Epithelial cell of esophagus (primary cell): ENCODE data around the gene MFAP5.

Experiments
- DNase-seq: peaks from one replicate; pipeline ENCODE4 v3.0.0; 2010; ENCODE audit warnings: low read depth
- H3K4me3 ChIP-seq: 2 replicates; pipeline ENCODE4 v1.5.1; 2011; ENCODE audit warnings: mild to moderate bottlenecking, low read length, control low read depth
- TF ChIP-seq, protein P1 (sequence below): IDR thresholded peaks from 2 replicates; pipeline ENCODE4 v1.5.1; 2011; ENCODE audit warnings: low read depth, mild to moderate bottlenecking, low read length, control low read depth, inconsistent platforms; ENCODE audit not compliant: insufficient read depth; ENCODE audit errors: missing control alignments

MFAP5 gene

DNA sequence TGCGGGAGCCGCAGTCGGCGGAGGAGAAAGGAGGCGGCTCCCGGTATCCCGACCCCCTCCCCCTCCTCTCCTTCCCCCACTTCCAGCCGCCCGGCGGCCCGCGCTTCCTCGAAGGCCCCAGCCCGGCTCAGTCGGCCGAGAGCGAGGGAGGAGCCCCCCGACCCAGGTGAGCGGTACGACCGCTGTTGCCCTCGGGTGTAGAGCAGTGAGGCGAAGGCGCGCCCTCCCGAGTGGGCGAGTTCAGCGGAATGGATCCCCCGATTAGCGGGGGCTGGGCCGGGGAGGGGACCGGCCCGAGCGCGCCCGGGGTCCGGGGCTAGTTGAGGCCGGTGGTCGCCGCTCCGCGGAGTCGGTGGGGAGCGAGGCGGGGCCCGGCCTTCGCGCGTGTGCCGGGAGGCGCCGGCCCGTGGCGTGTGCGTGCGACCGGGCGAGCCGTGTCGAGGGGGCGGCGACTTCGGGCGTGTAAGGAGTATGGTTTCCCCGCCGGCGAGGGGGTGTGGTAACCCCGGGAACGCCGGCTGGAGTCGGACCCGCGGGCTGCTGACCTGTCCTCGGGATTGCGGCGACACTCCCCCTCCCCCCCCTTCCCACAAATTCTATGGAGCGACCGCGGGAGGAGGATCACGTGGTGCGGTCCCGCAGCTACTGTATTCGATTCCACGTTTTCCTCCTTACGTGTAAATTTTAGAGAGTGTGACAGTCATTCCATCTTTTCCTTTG, 35.7 kb upstream of the MFAP5 start:
- peak overlapping the region; percentile 77 for H3K4me3 ChIP-seq
- DNase-seq: peak; percentile 47
- TF ChIP-seq, protein P1, sequence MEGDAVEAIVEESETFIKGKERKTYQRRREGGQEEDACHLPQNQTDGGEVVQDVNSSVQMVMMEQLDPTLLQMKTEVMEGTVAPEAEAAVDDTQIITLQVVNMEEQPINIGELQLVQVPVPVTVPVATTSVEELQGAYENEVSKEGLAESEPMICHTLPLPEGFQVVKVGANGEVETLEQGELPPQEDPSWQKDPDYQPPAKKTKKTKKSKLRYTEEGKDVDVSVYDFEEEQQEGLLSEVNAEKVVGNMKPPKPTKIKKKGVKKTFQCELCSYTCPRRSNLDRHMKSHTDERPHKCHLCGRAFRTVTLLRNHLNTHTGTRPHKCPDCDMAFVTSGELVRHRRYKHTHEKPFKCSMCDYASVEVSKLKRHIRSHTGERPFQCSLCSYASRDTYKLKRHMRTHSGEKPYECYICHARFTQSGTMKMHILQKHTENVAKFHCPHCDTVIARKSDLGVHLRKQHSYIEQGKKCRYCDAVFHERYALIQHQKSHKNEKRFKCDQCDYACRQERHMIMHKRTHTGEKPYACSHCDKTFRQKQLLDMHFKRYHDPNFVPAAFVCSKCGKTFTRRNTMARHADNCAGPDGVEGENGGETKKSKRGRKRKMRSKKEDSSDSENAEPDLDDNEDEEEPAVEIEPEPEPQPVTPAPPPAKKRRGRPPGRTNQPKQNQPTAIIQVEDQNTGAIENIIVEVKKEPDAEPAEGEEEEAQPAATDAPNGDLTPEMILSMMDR: no peak

DNA sequence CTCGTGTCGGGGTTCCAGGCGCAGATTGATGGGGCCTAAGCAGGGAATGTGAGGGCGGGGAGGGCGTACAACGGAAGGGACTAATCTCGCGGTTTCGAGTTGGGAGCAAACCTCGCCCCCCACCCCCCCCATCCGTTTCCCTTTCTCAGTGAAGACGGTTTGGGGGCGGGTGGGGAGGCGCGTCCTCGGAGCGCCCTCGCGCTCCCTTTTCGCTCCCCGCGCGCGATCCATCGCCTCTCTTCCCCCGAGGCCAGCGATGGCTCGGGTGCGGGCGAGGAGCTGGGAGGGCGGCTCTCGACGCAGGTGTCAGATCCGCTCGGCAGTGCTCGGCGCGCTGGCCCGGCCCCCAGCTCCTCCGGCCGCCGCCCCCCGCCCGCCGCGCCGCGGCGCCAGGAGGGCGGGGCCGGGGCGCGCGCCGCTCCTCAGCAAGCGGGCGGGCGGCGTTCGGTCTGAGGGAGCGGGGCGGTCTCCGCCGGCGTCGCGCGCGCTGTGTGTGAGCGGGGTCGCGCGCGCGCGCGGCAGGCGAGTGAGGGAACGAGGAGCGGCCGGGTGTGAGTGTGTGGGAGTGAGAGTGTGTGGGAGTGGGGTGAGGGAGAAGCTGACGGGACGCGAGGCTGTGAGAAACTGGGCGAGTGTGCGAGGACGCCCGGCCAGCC, 35.0 kb upstream of the MFAP5 start, which contains the start of gene RIMKLB:
Gene RIMKLB (plus strand): TSS at position 516 of the 656 bp plus-strand sequence. CDS start 15,876 bp downstream, outside the sequence.
- TF ChIP-seq, protein P1: no peak
- peak; percentile 79 for DNase-seq
- peak within 1 kb of the TSS; percentile 77 for H3K4me3 ChIP-seq

DNA sequence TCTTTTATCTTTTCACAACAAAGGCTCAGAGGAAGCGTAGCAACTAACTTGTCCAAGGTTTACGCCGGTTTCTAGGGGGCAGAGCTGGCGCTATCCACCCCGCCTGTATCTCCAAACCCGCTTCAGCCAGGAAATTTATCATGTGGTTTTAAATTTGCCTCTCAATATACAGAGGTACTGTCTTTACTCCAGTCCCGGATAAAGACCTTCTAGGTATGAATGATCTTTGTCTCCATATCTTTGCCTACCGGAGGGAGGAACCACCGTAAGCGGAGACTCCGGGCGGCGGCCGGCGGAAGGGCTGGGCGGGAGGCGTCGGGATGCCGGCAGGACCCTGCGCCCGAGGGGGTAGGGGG, 34.5 kb upstream of the MFAP5 start:
- peak; percentile 36 for DNase-seq
- TF ChIP-seq, protein P1: no peak
- H3K4me3 ChIP-seq: peak overlapping the region; percentile 58

DNA sequence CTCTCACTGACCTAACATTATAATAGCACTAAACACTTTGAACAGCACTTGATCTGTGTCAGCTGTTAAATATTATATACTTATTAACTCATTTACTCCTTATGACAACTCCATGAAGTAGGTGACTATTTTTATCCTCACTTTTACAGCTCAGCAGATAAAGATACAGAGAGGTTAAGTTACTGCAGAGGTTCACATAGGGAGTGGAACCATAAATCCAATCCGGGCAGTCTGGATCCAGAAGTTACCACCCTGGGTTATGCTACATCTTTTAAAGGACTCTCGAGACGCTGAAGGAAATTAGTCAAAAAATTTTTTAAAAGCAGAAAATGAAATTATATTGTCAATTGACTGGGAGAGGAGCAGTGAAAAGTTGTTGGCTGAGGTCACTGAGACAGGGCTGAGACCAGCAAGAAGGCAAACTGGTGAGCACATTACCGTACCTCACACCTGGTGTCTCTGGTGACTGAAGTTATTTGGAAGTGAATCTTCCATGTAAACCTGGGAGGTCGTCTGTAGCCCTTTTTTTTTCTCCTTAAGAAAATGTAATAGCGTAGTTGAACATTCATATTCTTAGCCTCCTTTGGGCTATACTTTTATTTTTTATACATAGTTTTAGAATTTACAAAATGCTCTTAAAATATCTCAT, 33.9 kb upstream of the MFAP5 start:
- peak overlapping the region; percentile 58 for H3K4me3 ChIP-seq
- DNase-seq: no peak
- TF ChIP-seq, protein P1: no peak

DNA sequence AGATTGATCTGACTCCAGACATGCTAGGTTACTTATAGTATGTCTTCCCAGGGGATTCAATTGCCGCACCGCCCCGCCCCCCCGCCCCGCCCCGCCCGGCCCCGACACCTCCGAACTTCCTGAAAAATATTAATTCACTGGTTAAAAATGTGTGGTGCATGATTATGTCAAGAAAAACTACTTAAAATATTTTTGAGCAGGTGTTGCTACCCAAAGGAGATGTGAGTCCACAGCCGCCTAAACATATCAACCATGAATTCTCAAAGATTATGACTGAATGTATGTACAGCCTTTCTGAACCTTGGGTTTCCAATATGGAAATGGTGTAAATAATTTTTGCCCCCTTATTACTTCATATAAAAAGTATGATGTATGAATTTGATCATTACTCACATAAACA, 32.5 kb upstream of the MFAP5 start:
- TF ChIP-seq, protein P1: no peak
- no peak overlapping the region for H3K4me3 ChIP-seq

DNA sequence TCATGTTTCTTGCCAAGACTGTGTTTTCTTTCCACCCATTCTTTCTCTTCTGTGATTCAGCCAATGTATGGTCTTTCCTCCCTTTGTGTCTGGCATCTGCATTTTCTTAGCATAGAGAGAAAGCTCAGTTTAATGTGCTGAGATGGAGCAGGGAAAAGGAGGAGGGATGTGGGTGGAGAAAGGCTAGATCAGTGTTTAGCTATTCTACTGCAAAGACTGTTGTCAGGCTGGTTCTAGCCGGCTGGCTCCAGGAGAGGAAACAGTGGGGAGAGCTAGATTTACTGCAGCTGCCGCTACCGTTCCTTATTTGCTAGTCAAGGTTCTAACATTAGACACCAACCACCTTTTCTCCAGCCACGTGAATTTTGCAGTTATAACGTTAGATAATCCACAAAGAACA, 29.9 kb upstream of the MFAP5 start:
- H3K4me3 ChIP-seq: no peak overlapping the region
- TF ChIP-seq, protein P1: no peak
- peak; percentile 47 for DNase-seq

More for the DNA sequence above, 32.5 kb upstream of the MFAP5 start:
- no peak for DNase-seq
